PC-9 (cell line): Measurements from ENCODE around the gene LRFN2. TPM values are rescaled to one million over a fixed set of nuclear protein-coding genes. Genes with fewer than 3 reads are reported as not detected.

ENCODE experiments used
- BruUV-seq: library from RNA; stranded (reverse); fragments of 400-500 nt; replicated peaks from 2 replicates; lab custom pipeline; 2021; lab: Mats Ljungman, UMichigan
- CTCF ChIA-PET: fragments of 300-600 bp; sonication (Branson Sonifier 250); formaldehyde crosslinking; loops from one replicate; lab custom pipeline; 2022; ENCODE audit warnings: antibody characterized with exemption; lab: Charles Lee
- POLR2A ChIA-PET: fragments of 300-600 bp; sonication (Branson Sonifier 250); formaldehyde crosslinking; loops from one replicate; lab custom pipeline; 2022; ENCODE audit warnings: antibody characterized with exemption; ENCODE audit not compliant: unreplicated experiment; lab: Charles Lee
- DNase-seq, 2 experiments: peaks; one replicate each; pipeline versions ENCODE4 v3.0.0 to v3.0.0-alpha.2; 2015 to 2022; ENCODE audit warnings: mixed read lengths in 1 of 2
- H2AFZ ChIP-seq: fragments of 200-600 bp; sonication (generic); 2 replicates; pipeline ENCODE4 v1.8.1; 2017; ENCODE audit warnings: antibody characterized with exemption
- H3F3A ChIP-seq: fragments of 200-600 bp; sonication (generic); 2 replicates; pipeline ENCODE4 v1.8.1; 2017; ENCODE audit warnings: antibody characterized with exemption, mild to moderate bottlenecking, low read depth; ENCODE audit not compliant: insufficient read depth
- H3K27ac ChIP-seq: fragments of 200-600 bp; sonication (generic); 2 replicates; pipeline ENCODE4 v1.6.1; 2016; ENCODE audit warnings: mixed run types
- H3K27me3 ChIP-seq: fragments of 200-600 bp; sonication (generic); 2 replicates; pipeline ENCODE4 v1.6.1; 2016; ENCODE audit warnings: low read depth, mixed run types; ENCODE audit not compliant: insufficient read depth
- H3K36me3 ChIP-seq: fragments of 200-600 bp; sonication (generic); 2 replicates; pipeline ENCODE4 v1.6.1; 2016; ENCODE audit warnings: low read depth, mixed run types
- H3K4me1 ChIP-seq: fragments of 200-600 bp; sonication (generic); replicated peaks from 2 replicates; pipeline ENCODE4 v1.6.1; 2016; ENCODE audit warnings: mixed run types; ENCODE audit not compliant: insufficient read depth
- H3K4me2 ChIP-seq: fragments of 200-600 bp; sonication (generic); 2 replicates; pipeline ENCODE4 v1.6.1; 2017; ENCODE audit warnings: mixed run types
- H3K4me3 ChIP-seq: fragments of 200-600 bp; sonication (generic); 2 replicates; pipeline ENCODE4 v1.6.1; 2016; ENCODE audit warnings: mixed run types
- H3K79me2 ChIP-seq: fragments of 200-600 bp; sonication (generic); 2 replicates; pipeline ENCODE4 v1.6.1; 2017; ENCODE audit warnings: low read depth, mixed run types
- H3K9me2 ChIP-seq: fragments of 200-600 bp; sonication (generic); 2 replicates; pipeline ENCODE4 v1.8.1; 2017; ENCODE audit warnings: mild to moderate bottlenecking; ENCODE audit not compliant: insufficient read depth
- H3K9me3 ChIP-seq: fragments of 200-600 bp; sonication (generic); 2 replicates; pipeline ENCODE4 v1.8.1; 2016; ENCODE audit warnings: low read depth; ENCODE audit not compliant: insufficient read depth
- H4K20me1 ChIP-seq: fragments of 200-600 bp; sonication (generic); 2 replicates; pipeline ENCODE4 v1.8.1; 2017; ENCODE audit not compliant: insufficient read depth
- CTCF ChIP-seq: fragments of 200-600 bp; sonication (generic); conservative IDR thresholded peaks from 2 replicates; pipeline ENCODE4 v1.6.1; 2017; ENCODE audit warnings: mixed run types, antibody characterized with exemption, mild to moderate bottlenecking, moderate library complexity
- EZH2 ChIP-seq: fragments of 200-600 bp; sonication (generic); IDR thresholded peaks from 2 replicates; pipeline ENCODE4 v1.8.0; 2017; ENCODE audit warnings: antibody characterized with exemption, low read depth
- intact Hi-C: fragments of 100-400 bp; cut with micrococcal nuclease; formaldehyde crosslinking; loops from one replicate; pipeline ENCODE4 v1.10.0; 2022; ENCODE audit not compliant: unreplicated experiment
- total RNA-seq: library from RNA; stranded (reverse); gene quantifications from 2 replicates; pipeline ENCODE4 v1.2.3, GENCODE V29; 2021

Gene LRFN2
- total RNA-seq, 1 experiment from 2014 or later: not detected

GRCh38 chr6:40355066-40355465 is 232.1 kb downstream of the LRFN2 start:
- Histone ChIP-seq H3K4me2 (no peak overlapping the region), H3K79me2 (no peaks in the 10 kb centered on the region), H3K36me3 (no peaks in the 10 kb centered on the region), H3K27ac (no peak overlapping the region), H3K4me1 (no peaks in the 10 kb centered on the region), H3K9me3 (no peaks in the 10 kb centered on the region), H2AFZ (no peak overlapping the region), H3F3A (peaks cover 7% of the 10 kb centered on the region; the same call in 1 of the 2 replicates), H3K27me3 (peaks cover 17% of the 10 kb centered on the region), H4K20me1 (no peaks in the 10 kb centered on the region), H3K4me3 (no peak overlapping the region), H3K9me2 (no peaks in the 10 kb centered on the region)
- TF ChIP-seq EZH2 (no peak), CTCF (no peak)
- BruUV-seq: no TSS peak
- CTCF ChIA-PET: no interaction called here
- POLR2A ChIA-PET: no interaction called here
- intact Hi-C loops: no loop called here
- no peak for DNase-seq

- Histone ChIP-seq H4K20me1 (no peaks in the 10 kb centered on the region), H3K79me2 (no peaks in the 10 kb centered on the region), H2AFZ (no peak overlapping the region), H3K36me3 (no peaks in the 10 kb centered on the region), H3K27ac (no peak overlapping the region), H3F3A (peaks cover 7% of the 10 kb centered on the region; the same call in 1 of the 2 replicates), H3K9me3 (no peaks in the 10 kb centered on the region), H3K9me2 (no peaks in the 10 kb centered on the region), H3K4me2 (no peak overlapping the region), H3K4me1 (no peaks in the 10 kb centered on the region), H3K27me3 (peaks cover 17% of the 10 kb centered on the region), H3K4me3 (no peak overlapping the region)
- ChIA-PET POLR2A (no interaction called here), CTCF (no interaction called here)
- DNase-seq: no peak
- no peak for TF ChIP-seq EZH2
- TF ChIP-seq CTCF: no peak
- intact Hi-C loops: no loop called here
- BruUV-seq: no TSS peak
These were observed 233.2 kb downstream of the LRFN2 start for GRCh38 chr6:40353967-40354452.

GRCh38 chr6:40353197-40353966 is 233.8 kb downstream of the LRFN2 start:
- Histone ChIP-seq H3K36me3 (no peaks in the 10 kb centered on the region), H3K27ac (no peak overlapping the region), H2AFZ (no peak overlapping the region), H3K4me3 (no peak overlapping the region), H3K4me1 (no peaks in the 10 kb centered on the region), H3K27me3 (peaks cover 20% of the 10 kb centered on the region), H3F3A (peaks cover 7% of the 10 kb centered on the region; the same call in 1 of the 2 replicates), H4K20me1 (no peaks in the 10 kb centered on the region), H3K9me2 (no peaks in the 10 kb centered on the region), H3K4me2 (no peak overlapping the region), H3K9me3 (no peaks in the 10 kb centered on the region), H3K79me2 (no peaks in the 10 kb centered on the region)
- intact Hi-C loops: no loop called here
- no peak for DNase-seq
- BruUV-seq: no TSS peak
- no peak for TF ChIP-seq CTCF
- no peak for TF ChIP-seq EZH2
- ChIA-PET POLR2A (no interaction called here), CTCF (no interaction called here)
